Measurements from ENCODE around the gene RAB27A. TPM values are rescaled to one million over a fixed set of nuclear protein-coding genes. Genes with fewer than 3 reads are reported as not detected.
"Not testable (repeated sequence)": the region's sequence is repeated elsewhere in the genome, so short reads cannot be mapped to it uniquely, and the experiment has no call there.

Gene RAB27A
- total RNA-seq, 5 donors from 2014 or later (not counting 1 experiment from before 2014, with no cell fraction given): 29.7 to 47.2 (median 35.2) TPM

GRCh38 chr15:55250941-55251340 lies 38.7 kb downstream of the RAB27A start:
- Histone ChIP-seq H3K4me1 (ENCODE audit: control insufficient read depth in 1 of 2, extremely low read depth in 1 of 2, insufficient read depth in 2 of 2, low read length in 2 of 2) (peaks cover 25 to 51% of the 10 kb centered on the region in 2 experiments), H3K27me3 (replicated peaks in 1 of 2; ENCODE audit: control insufficient read depth in 2 of 2, extremely low read depth in 1 of 2, insufficient read depth in 2 of 2, low read length in 1 of 2) (no peaks in the 10 kb centered on the region), H3K4me3 (ENCODE audit: control insufficient read depth in 1 of 2, extremely low read depth in 1 of 2, low read length in 1 of 2) (no peak overlapping the region), H3K36me3 (ENCODE audit: control insufficient read depth in 2 of 2, extremely low read depth in 1 of 2, insufficient read depth in 1 of 2, low read length in 1 of 2) (peaks cover 0 to 2% of the 10 kb centered on the region in 2 donors), H3K9me3 (no peaks in the 10 kb centered on the region), H3K27ac (ENCODE audit: low read length) (peak overlapping the region; percentile 51)
- Mint-ChIP-seq H3K4me3 (peak overlapping the region in 1 of 3 donors; percentile 23), H3K27ac (peak overlapping the region; percentile 71 to 77), H3K36me3 (peaks cover 15% of the 10 kb centered on the region), H3K4me1 (peaks cover 58 to 76% (median 68%) of the 10 kb centered on the region in 3 donors), H3K27me3 (no peaks in the 10 kb centered on the region), H3K9me3 (no peaks in the 10 kb centered on the region)
- 39% methylated on average over 3 of the region's 4 CpGs for WGBS (ENCODE audit: insufficient coverage)
- DNase-seq (peak in 1 of 35 experiments; percentile 50), ATAC-seq (replicated peaks in 1 of 4) (peak; percentile 59 to 85 (median 78))
- CTCF ChIA-PET: interaction anchor here (0.6 to 1.7 kb wide), 6 partner anchors 10 to 1863 kb away, joined by 3 to 10 read pairs (median 4); no protein-coding TSS in a partner anchor
- POLR2A ChIA-PET: interaction anchor here (0.5 to 1.8 kb wide), 3 partner anchors 11 to 50 kb away, joined by 3 to 6 read pairs (median 5); no protein-coding TSS in a partner anchor

- POLR2A ChIA-PET: interaction anchor here (0.5 to 1.8 kb wide), 4 partner anchors 10 to 49 kb away, joined by 3 to 6 read pairs (median 4); no protein-coding TSS in a partner anchor
- H3K27ac Mint-ChIP-seq: peak overlapping the region; percentile 71 to 77
- no peaks in the 10 kb centered on the region for H3K27me3 Mint-ChIP-seq
- Histone ChIP-seq H3K36me3 (ENCODE audit: control insufficient read depth in 2 of 2, extremely low read depth in 1 of 2, insufficient read depth in 1 of 2, low read length in 1 of 2) (peaks cover 0 to 4% of the 10 kb centered on the region in 2 donors), H3K4me3 (ENCODE audit: control insufficient read depth in 1 of 2, extremely low read depth in 1 of 2, low read length in 1 of 2) (no peak overlapping the region), H3K27me3 (replicated peaks in 1 of 2; ENCODE audit: control insufficient read depth in 2 of 2, extremely low read depth in 1 of 2, insufficient read depth in 2 of 2, low read length in 1 of 2) (no peaks in the 10 kb centered on the region), H3K4me1 (ENCODE audit: control insufficient read depth in 1 of 2, extremely low read depth in 1 of 2, insufficient read depth in 2 of 2, low read length in 2 of 2) (peaks cover 21 to 49% of the 10 kb centered on the region in 2 experiments), H3K9me3 (no peaks in the 10 kb centered on the region), H3K27ac (ENCODE audit: low read length) (peak overlapping the region; percentile 51)
- ATAC-seq (replicated peaks in 1 of 4) (peak in 1 of 4 experiments; percentile 25), DNase-seq (no peak)
- peaks cover 52 to 73% (median 64%) of the 10 kb centered on the region in 3 donors for H3K4me1 Mint-ChIP-seq
- no CpG with 5 or more reads among the region's 2 CpGs for WGBS (ENCODE audit: insufficient coverage)
- H3K36me3 Mint-ChIP-seq: peaks cover 15% of the 10 kb centered on the region
- CTCF ChIA-PET: interaction anchor here (0.6 to 1.7 kb wide), 6 partner anchors 11 to 183 kb away, joined by 3 to 10 read pairs (median 3); no protein-coding TSS in a partner anchor
- H3K9me3 Mint-ChIP-seq: no peaks in the 10 kb centered on the region
- peak overlapping the region in 1 of 3 donors; percentile 23 for H3K4me3 Mint-ChIP-seq
Observed at GRCh38 chr15:55250392-55250791, 39.2 kb downstream of the RAB27A start.

GRCh38 chr15:55249885-55250284 lies 39.7 kb downstream of the RAB27A start:
- H3K27me3 ChIP-seq (replicated peaks in 1 of 2; ENCODE audit: control insufficient read depth in 2 of 2, extremely low read depth in 1 of 2, insufficient read depth in 2 of 2, low read length in 1 of 2); H3K27me3 Mint-ChIP-seq; H3K4me3 ChIP-seq (ENCODE audit: control insufficient read depth in 1 of 2, extremely low read depth in 1 of 2, low read length in 1 of 2); H3K4me3 Mint-ChIP-seq; H3K36me3 ChIP-seq (ENCODE audit: control insufficient read depth in 2 of 2, extremely low read depth in 1 of 2, insufficient read depth in 1 of 2, low read length in 1 of 2); H3K9me3 ChIP-seq; ATAC-seq (replicated peaks in 1 of 4); DNase-seq; H3K9me3 Mint-ChIP-seq: not testable (repeated sequence)
- Histone ChIP-seq H3K4me1 (ENCODE audit: control insufficient read depth in 1 of 2, extremely low read depth in 1 of 2, insufficient read depth in 2 of 2, low read length in 2 of 2) (peaks cover 16 to 46% of the 10 kb centered on the region in 2 experiments), H3K27ac (ENCODE audit: low read length) (peak overlapping the region; percentile 51)
- Mint-ChIP-seq H3K27ac (peak overlapping the region in 1 of 2 donors; percentile 77), H3K36me3 (peaks cover 15% of the 10 kb centered on the region), H3K4me1 (peaks cover 52 to 73% (median 62%) of the 10 kb centered on the region in 3 donors)
- POLR2A ChIA-PET: interaction anchor here (0.9 to 1.8 kb wide), 2 partner anchors 11 to 17 kb away, joined by 4 to 6 read pairs; no protein-coding TSS in a partner anchor
- CTCF ChIA-PET: interaction anchor here (0.6 to 1.0 kb wide), 2 partner anchors 29 to 184 kb away, joined by 3 read pairs; no protein-coding TSS in a partner anchor
- no CpG with 5 or more reads among the region's 9 CpGs for WGBS (ENCODE audit: insufficient coverage)

- Mint-ChIP-seq H3K4me1 (peaks cover 49 to 70% (median 61%) of the 10 kb centered on the region in 3 donors), H3K9me3 (no peaks in the 10 kb centered on the region), H3K4me3 (no peak overlapping the region), H3K27me3 (no peaks in the 10 kb centered on the region), H3K36me3 (peaks cover 15% of the 10 kb centered on the region), H3K27ac (peak overlapping the region in 1 of 2 donors; percentile 45)
- Histone ChIP-seq H3K27me3 (replicated peaks in 1 of 2; ENCODE audit: control insufficient read depth in 2 of 2, extremely low read depth in 1 of 2, insufficient read depth in 2 of 2, low read length in 1 of 2) (no peaks in the 10 kb centered on the region), H3K4me3 (ENCODE audit: control insufficient read depth in 1 of 2, extremely low read depth in 1 of 2, low read length in 1 of 2) (no peak overlapping the region), H3K36me3 (ENCODE audit: control insufficient read depth in 2 of 2, extremely low read depth in 1 of 2, insufficient read depth in 1 of 2, low read length in 1 of 2) (peaks cover 0 to 4% of the 10 kb centered on the region in 2 donors), H3K27ac (ENCODE audit: low read length) (no peak overlapping the region), H3K9me3 (no peaks in the 10 kb centered on the region), H3K4me1 (ENCODE audit: control insufficient read depth in 1 of 2, extremely low read depth in 1 of 2, insufficient read depth in 2 of 2, low read length in 2 of 2) (peaks cover 14 to 44% of the 10 kb centered on the region in 2 experiments)
- POLR2A ChIA-PET: interaction anchor here in 1 of 2 donors (0.6 kb wide), 1 partner anchor 18 kb away, joined by 5 read pairs; no protein-coding TSS in a partner anchor
- ATAC-seq (replicated peaks in 1 of 4): no peak
- no CpG with 5 or more reads among the region's 1 CpG for WGBS (ENCODE audit: insufficient coverage)
- DNase-seq: no peak
- CTCF ChIA-PET: interaction anchor here in 1 of 2 donors (0.6 kb wide), 1 partner anchor 275 kb away, joined by 3 read pairs; no protein-coding TSS in a partner anchor
Observed at GRCh38 chr15:55248895-55249294, 40.7 kb downstream of the RAB27A start.

GRCh38 chr15:55247766-55248427 lies 41.7 kb downstream of the RAB27A start:
- Histone ChIP-seq H3K9me3 (no peaks in the 10 kb centered on the region), H3K27me3 (replicated peaks in 1 of 2; ENCODE audit: control insufficient read depth in 2 of 2, extremely low read depth in 1 of 2, insufficient read depth in 2 of 2, low read length in 1 of 2) (no peaks in the 10 kb centered on the region), H3K4me3 (ENCODE audit: control insufficient read depth in 1 of 2, extremely low read depth in 1 of 2, low read length in 1 of 2) (no peak overlapping the region), H3K4me1 (ENCODE audit: control insufficient read depth in 1 of 2, extremely low read depth in 1 of 2, insufficient read depth in 2 of 2, low read length in 2 of 2) (peaks cover 14 to 39% of the 10 kb centered on the region in 2 experiments), H3K27ac (ENCODE audit: low read length) (peak overlapping the region; percentile 16), H3K36me3 (ENCODE audit: control insufficient read depth in 2 of 2, extremely low read depth in 1 of 2, insufficient read depth in 1 of 2, low read length in 1 of 2) (peaks cover 0 to 4% of the 10 kb centered on the region in 2 donors)
- Mint-ChIP-seq H3K27me3 (no peaks in the 10 kb centered on the region), H3K36me3 (peaks cover 15% of the 10 kb centered on the region), H3K27ac (peak overlapping the region in 1 of 2 donors; percentile 40), H3K4me1 (peaks cover 42 to 64% (median 58%) of the 10 kb centered on the region in 3 donors), H3K4me3 (peak overlapping the region in 1 of 3 donors; percentile 0), H3K9me3 (no peaks in the 10 kb centered on the region)
- WGBS (ENCODE audit: insufficient coverage): 74% methylated on average over 3 of the region's 7 CpGs
- ChIA-PET POLR2A (interaction anchor here in 1 of 2 donors (0.6 kb wide), 1 partner anchor 19 kb away, joined by 5 read pairs; no protein-coding TSS in a partner anchor), CTCF (interaction anchor here in 1 of 2 donors (0.7 kb wide), 1 partner anchor 24 kb away, joined by 3 read pairs; no protein-coding TSS in a partner anchor)
- peak in 17 of 35 experiments; percentile 3 to 41 (median 17) for DNase-seq
- ATAC-seq (replicated peaks in 1 of 4): peak in 2 of 4 experiments; percentile 18 to 37

GRCh38 chr15:55247311-55247710 lies 42.3 kb downstream of the RAB27A start:
- Mint-ChIP-seq H3K27me3 (no peaks in the 10 kb centered on the region), H3K27ac (no peak overlapping the region), H3K9me3 (no peaks in the 10 kb centered on the region), H3K4me1 (peaks cover 41 to 64% (median 57%) of the 10 kb centered on the region in 3 donors), H3K4me3 (no peak overlapping the region), H3K36me3 (peaks cover 15% of the 10 kb centered on the region)
- ChIA-PET CTCF (interaction anchor here in 1 of 2 donors (0.7 to 1.5 kb wide), 4 partner anchors 8 to 43 kb away, joined by 3 to 4 read pairs (median 3); no protein-coding TSS in a partner anchor), POLR2A (interaction anchor here in 1 of 2 donors (0.7 kb wide), 1 partner anchor 50 kb away, joined by 4 read pairs; no protein-coding TSS in a partner anchor)
- no peak overlapping the region for H3K27ac ChIP-seq (ENCODE audit: low read length)
- ATAC-seq (replicated peaks in 1 of 4) (no peak), DNase-seq (no peak)
- no peaks in the 10 kb centered on the region for H3K27me3 ChIP-seq (replicated peaks in 1 of 2; ENCODE audit: control insufficient read depth in 2 of 2, extremely low read depth in 1 of 2, insufficient read depth in 2 of 2, low read length in 1 of 2)
- peaks cover 14 to 34% of the 10 kb centered on the region in 2 experiments for H3K4me1 ChIP-seq (ENCODE audit: control insufficient read depth in 1 of 2, extremely low read depth in 1 of 2, insufficient read depth in 2 of 2, low read length in 2 of 2)
- no peak overlapping the region for H3K4me3 ChIP-seq (ENCODE audit: control insufficient read depth in 1 of 2, extremely low read depth in 1 of 2, low read length in 1 of 2)
- H3K36me3 ChIP-seq (ENCODE audit: control insufficient read depth in 2 of 2, extremely low read depth in 1 of 2, insufficient read depth in 1 of 2, low read length in 1 of 2): peaks cover 0 to 3% of the 10 kb centered on the region in 2 donors
- H3K9me3 ChIP-seq: no peaks in the 10 kb centered on the region
